Esophagus (tissue), 2 donors: Measurements from ENCODE around the gene LPCAT3. TPM values are rescaled to one million over a fixed set of nuclear protein-coding genes. Genes with fewer than 3 reads are reported as not detected.
"Not testable (repeated sequence)": the region's sequence is repeated elsewhere in the genome, so short reads cannot be mapped to it uniquely, and the experiment has no call there.

ENCODE experiments used
- H3K27ac ChIP-seq, 2 donors: one replicate each; pipeline ENCODE4 v1.5.1; 2013; ENCODE audit warnings: low read depth in 2 of 2, mild to moderate bottlenecking in 2 of 2, inconsistent platforms in 1 of 2, low read length in 1 of 2, moderate library complexity in 1 of 2
- H3K27me3 ChIP-seq, 2 donors: one replicate each; pipeline ENCODE4 v1.6.1; 2013; ENCODE audit warnings: low read length in 2 of 2, control low read depth in 1 of 2, mild to moderate bottlenecking in 1 of 2; ENCODE audit not compliant: insufficient read depth in 2 of 2, control insufficient read depth in 1 of 2
- H3K36me3 ChIP-seq, 2 donors: one replicate each; pipeline ENCODE4 v1.6.1; 2013; ENCODE audit warnings: low read length in 1 of 2; ENCODE audit not compliant: control insufficient read depth in 2 of 2, insufficient read depth in 2 of 2
- H3K4me1 ChIP-seq, 2 donors: one replicate each; pipeline ENCODE4 v1.6.1; 2013; ENCODE audit warnings: low read length in 1 of 2; ENCODE audit not compliant: control insufficient read depth in 2 of 2, insufficient read depth in 2 of 2
- H3K4me3 ChIP-seq, 2 donors: one replicate each; pipeline ENCODE4 v1.5.1; 2013; ENCODE audit warnings: low read length in 2 of 2, mild to moderate bottlenecking in 2 of 2, low read depth in 1 of 2, moderate library complexity in 1 of 2
- H3K9me3 ChIP-seq, 2 donors: one replicate each; pipeline ENCODE4 v1.6.1; 2013; ENCODE audit warnings: mild to moderate bottlenecking in 2 of 2, low read depth in 1 of 2, low read length in 1 of 2, moderate library complexity in 1 of 2; ENCODE audit not compliant: control insufficient read depth in 2 of 2, insufficient read depth in 1 of 2
- WGBS, 2 donors: extraction: QIAGEN DNeasy Blood & Tissue Kit; methylation state at CpG; one replicate each; pipeline ENCODE4 v1.1.7; 2013; 5-methylcytosine and 5-hydroxymethylcytosine counted together
- polyA plus RNA-seq, 2 donors: library from polyadenylated mRNA; stranded (reverse); fragments of 200-250 nt; gene quantifications; one replicate each; pipeline ENCODE4 v1.2.3, GENCODE V29; 2013
- donor health status: healthy with polysubstance abuse.
- donor health status: Bipolar disorder and iron deficiency.

The LPCAT3 gene
- polyA plus RNA-seq, 2 donors = 15.7 to 27.0 TPM

DNA sequence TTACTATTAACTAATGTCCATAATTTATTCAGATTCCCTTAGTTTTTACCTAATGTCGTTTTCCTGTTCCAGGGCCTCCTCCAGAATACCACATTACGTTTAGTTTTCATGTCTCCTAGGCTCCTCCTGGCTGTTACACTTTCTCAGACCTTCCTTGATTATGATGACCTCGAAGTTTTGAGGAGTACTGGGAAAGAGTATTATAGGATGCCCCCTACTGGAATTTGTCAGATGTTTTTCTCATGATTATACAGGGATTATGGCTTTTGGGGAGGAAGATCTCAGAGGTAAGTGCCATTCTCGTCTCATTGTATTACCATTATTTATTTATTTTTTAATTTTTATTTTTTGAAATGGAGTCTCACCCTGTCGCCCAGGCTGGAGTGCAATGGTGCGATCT is 24.6 kb upstream of the LPCAT3 start:
- no peaks in the 10 kb centered on the region for H3K27me3 ChIP-seq
- WGBS, 2 donors = 39% methylated on average over 6 of the region's 6 CpGs
- no peak overlapping the region for H3K27ac ChIP-seq
- no peaks in the 10 kb centered on the region for H3K36me3 ChIP-seq
- H3K9me3 ChIP-seq = no peaks in the 10 kb centered on the region
- peaks cover 0 to 4% of the 10 kb centered on the region in 2 donors for H3K4me1 ChIP-seq
- H3K4me3 ChIP-seq = no peak overlapping the region

DNA sequence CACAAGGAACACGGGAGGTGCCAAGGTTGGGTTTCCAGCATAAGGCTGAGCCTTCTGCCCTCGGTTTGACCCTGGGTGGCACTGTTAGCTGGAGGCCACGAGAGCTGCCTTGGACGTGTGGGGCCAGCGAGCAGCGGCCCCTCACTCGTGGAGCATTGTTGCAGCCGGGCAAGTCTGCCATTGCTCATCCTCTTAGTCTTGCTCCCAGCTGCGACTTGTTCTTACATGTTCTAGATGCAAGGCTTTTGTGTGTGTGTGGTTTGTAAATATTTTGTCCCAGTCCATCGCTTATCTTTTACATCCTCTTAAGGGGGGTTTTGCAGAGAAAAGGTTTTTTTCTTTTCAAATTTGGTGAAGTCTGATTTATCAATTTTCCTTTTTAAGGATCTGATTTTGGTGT is 21.1 kb upstream of the LPCAT3 start:
- H3K36me3 ChIP-seq = no peaks in the 10 kb centered on the region
- H3K27me3 ChIP-seq = no peaks in the 10 kb centered on the region
- 46 to 65% methylated on average over 10 of the region's 10 CpGs for WGBS, 2 donors
- no peak overlapping the region for H3K27ac ChIP-seq
- no peaks in the 10 kb centered on the region for H3K9me3 ChIP-seq
- no peak overlapping the region for H3K4me3 ChIP-seq
- H3K4me1 ChIP-seq = peaks cover 0 to 4% of the 10 kb centered on the region in 2 donors

DNA sequence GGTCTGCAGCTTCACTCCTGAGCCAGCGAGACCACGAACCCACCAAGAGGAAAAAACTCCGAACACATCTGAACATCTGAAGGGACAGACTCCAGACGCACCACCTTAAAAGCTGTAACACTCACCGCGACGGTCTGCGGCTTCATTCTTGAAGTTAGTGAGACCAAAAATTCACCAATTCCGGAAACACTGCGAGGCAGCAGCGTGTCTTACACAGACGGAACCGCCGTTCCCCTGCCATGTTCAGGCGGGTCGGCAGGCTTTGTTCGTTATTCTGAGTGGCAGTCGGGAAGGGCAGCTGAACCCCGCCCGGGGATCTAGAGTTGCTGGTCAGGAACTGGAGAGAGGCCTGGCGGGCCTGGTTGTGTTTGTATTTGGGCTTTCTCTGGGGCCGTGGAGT is 20.3 kb upstream of the LPCAT3 start:
- WGBS, 2 donors = 94 to 95% methylated on average over 22 of the region's 22 CpGs
- H3K9me3 ChIP-seq = no peaks in the 10 kb centered on the region
- no peak overlapping the region for H3K4me3 ChIP-seq
- no peaks in the 10 kb centered on the region for H3K36me3 ChIP-seq
- no peak overlapping the region for H3K27ac ChIP-seq
- no peaks in the 10 kb centered on the region for H3K27me3 ChIP-seq
- peaks cover 0 to 4% of the 10 kb centered on the region in 2 donors for H3K4me1 ChIP-seq

DNA sequence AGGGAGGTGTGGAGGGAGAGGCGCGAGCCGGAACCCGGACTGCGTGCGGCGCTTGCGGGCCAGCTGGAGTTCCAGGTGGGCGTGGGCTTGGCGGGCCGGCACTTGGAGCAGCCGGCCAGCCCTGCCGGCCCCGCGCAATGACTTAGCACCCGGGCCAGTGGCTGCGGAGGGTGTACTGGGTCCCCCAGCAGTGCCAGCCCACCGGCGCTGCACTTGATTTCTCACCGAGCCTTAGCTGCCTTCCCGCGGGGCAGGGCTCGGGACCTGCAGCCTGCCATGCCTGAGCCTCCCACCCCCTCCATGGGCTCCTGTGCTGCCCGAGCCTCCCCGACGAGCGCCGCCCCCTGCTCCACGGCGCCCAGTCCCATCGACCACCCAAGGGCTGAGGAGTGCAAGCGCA is 19.1 kb upstream of the LPCAT3 start:
- H3K27ac ChIP-seq, H3K9me3 ChIP-seq, H3K4me3 ChIP-seq, H3K27me3 ChIP-seq, H3K4me1 ChIP-seq, H3K36me3 ChIP-seq: not testable (repeated sequence)
- WGBS, 2 donors = 94 to 96% methylated on average over 25 to 32 of the region's 32 CpGs

DNA sequence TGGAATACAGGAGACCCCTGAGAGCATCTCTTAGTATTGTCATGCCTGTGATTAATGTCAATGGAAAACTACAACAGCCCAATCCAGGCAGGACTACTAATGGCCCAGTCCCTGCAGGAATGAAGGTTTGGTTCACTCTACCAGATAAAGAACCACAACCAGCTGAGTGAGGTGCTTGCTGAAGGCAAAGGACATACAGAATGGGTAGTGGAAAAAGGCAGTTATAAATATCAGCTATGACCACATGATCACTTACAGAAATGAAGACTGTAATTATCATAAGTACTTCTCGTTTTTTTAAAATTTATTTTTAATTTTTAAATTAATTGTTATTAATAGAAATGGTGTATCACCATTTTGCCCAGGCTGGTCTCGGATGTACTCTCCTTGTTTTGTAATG is 17.2 kb upstream of the LPCAT3 start:
- WGBS, 2 donors = 73 to 76% methylated on average over 2 of the region's 2 CpGs
- H3K36me3 ChIP-seq = no peaks in the 10 kb centered on the region
- H3K27me3 ChIP-seq = no peaks in the 10 kb centered on the region
- no peak overlapping the region for H3K27ac ChIP-seq
- H3K4me1 ChIP-seq = peaks cover 0 to 4% of the 10 kb centered on the region in 2 donors
- no peak overlapping the region for H3K4me3 ChIP-seq
- no peaks in the 10 kb centered on the region for H3K9me3 ChIP-seq

DNA sequence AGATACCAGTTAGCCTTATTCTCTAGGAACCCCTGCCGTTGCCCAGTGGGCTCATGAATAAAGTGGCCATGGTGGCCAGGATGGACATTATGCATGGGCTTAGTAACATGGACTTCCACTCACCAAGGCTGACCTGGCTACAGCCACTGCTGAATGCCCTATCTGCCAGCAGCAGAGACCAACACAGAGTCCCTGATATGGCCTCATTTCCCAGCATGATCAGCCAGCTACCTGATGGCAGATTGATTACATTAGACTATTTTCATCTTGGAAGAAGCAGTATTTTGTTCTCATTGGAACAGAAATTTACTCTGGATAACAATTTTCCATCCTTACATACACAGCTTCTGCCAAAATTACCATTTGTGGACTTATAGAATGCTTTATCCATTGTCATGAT is 16.2 kb upstream of the LPCAT3 start:
- Histone ChIP-seq H3K9me3 (no peaks in the 10 kb centered on the region), H3K36me3 (no peaks in the 10 kb centered on the region), H3K27me3 (no peaks in the 10 kb centered on the region), H3K4me1 (peaks cover 0 to 4% of the 10 kb centered on the region in 2 donors), H3K4me3 (no peak overlapping the region), H3K27ac (no peak overlapping the region)
- 86 to 91% methylated on average over 1 of the region's 1 CpG for WGBS, 2 donors

DNA sequence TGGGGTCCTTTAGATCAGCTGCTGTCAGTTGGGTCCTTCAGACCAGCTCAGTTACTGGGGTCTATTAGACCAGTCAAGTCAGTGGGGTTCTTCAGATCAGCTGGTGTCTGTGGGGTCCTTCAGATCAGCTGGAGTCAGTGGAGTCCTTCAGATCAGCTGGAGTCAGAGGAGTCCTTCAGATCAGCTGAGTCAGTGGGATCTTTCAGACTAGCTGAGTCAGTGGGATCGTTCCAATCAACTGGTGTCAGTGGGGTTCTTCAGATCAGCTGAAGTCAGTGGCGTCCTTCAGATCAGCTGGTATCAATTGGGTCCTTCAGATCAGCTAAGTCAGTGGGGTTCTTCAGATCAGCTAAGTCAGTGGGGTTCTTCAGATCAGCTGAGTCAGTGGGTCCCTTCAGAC is 14.7 kb upstream of the LPCAT3 start:
- no peak overlapping the region for H3K27ac ChIP-seq
- no peaks in the 10 kb centered on the region for H3K27me3 ChIP-seq
- no peaks in the 10 kb centered on the region for H3K4me1 ChIP-seq
- H3K4me3 ChIP-seq = no peak overlapping the region
- WGBS, 2 donors = 76 to 85% methylated on average over 2 of the region's 2 CpGs
- H3K36me3 ChIP-seq = no peaks in the 10 kb centered on the region
- no peaks in the 10 kb centered on the region for H3K9me3 ChIP-seq

DNA sequence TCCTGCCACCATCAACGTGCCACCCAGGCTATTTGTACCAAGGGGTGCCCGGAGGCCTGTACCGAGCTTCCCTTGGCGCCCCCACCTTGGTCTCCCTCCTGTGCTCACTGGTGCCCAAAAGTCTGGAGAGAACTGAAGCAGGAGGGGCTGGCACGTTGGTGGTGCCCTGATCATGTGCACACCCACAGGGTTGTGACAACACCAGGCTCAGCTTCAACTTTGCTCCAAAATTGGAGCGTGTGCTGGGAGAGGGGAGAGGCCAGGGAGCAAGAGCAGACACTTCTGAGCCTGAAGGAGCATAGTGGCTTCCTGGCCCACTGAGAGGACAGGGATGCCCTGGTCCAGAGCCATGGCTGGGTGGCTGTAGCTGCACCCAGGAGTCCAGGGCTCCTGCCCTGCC is 13.0 kb upstream of the LPCAT3 start:
- WGBS, 2 donors = 80 to 83% methylated on average over 6 of the region's 6 CpGs
- H3K27me3 ChIP-seq = no peaks in the 10 kb centered on the region
- H3K4me3 ChIP-seq = no peak overlapping the region
- H3K4me1 ChIP-seq = no peaks in the 10 kb centered on the region
- no peaks in the 10 kb centered on the region for H3K36me3 ChIP-seq
- H3K9me3 ChIP-seq = no peaks in the 10 kb centered on the region
- H3K27ac ChIP-seq = no peak overlapping the region

DNA sequence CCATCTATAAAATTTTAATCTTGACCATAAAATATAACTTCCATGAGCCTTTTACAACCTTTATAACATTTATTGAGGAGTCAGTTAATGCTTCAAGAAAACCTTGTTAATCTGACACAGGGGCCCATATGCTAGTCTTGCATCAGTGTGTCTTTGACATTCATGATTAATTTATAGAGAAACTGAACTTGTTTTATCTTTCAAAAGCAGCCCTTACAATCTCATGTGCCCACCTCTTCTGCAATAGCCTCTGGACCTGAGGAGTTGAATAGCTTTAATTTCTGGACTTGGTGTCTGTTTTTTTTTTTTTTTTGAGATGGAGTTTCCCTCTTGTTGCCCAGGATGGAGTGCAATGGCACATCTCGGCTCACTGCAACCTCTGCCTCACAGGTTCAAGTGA is 8.6 kb upstream of the LPCAT3 start:
- H3K4me3 ChIP-seq = no peak overlapping the region
- no peaks in the 10 kb centered on the region for H3K9me3 ChIP-seq
- 81 to 91% methylated on average over 1 of the region's 1 CpG for WGBS, 2 donors
- H3K36me3 ChIP-seq = no peaks in the 10 kb centered on the region
- H3K27me3 ChIP-seq = no peaks in the 10 kb centered on the region
- H3K27ac ChIP-seq = no peak overlapping the region
- no peaks in the 10 kb centered on the region for H3K4me1 ChIP-seq

DNA sequence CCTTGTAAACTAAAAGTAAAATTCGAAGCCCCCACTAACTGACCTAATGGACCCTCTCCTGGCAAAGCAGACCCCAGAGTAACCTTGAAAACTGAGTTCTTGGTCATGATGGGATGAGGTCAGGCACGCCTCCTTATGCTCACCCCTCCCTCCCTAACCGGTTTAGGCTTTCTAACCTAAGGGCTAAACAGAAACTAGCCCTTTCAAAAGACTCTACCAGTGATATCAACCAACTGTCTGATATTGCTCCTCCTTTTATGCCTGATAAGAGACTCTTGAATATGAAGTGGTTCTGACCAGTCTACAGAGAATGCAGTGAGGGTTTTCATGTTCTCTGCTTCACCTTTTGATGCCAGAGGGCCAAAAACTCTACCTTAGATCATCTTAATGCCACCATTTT is 4.8 kb upstream of the LPCAT3 start:
- no peaks in the 10 kb centered on the region for H3K9me3 ChIP-seq
- no peak overlapping the region for H3K27ac ChIP-seq
- H3K4me1 ChIP-seq = no peaks in the 10 kb centered on the region
- H3K36me3 ChIP-seq = no peaks in the 10 kb centered on the region
- 80% methylated on average over 3 of the region's 3 CpGs for WGBS, 2 donors
- H3K4me3 ChIP-seq = no peak overlapping the region
- no peaks in the 10 kb centered on the region for H3K27me3 ChIP-seq
